ENCODE measurements around the gene SMIM41. TPM values are rescaled to one million over a fixed set of nuclear protein-coding genes. Genes with fewer than 3 reads are reported as not detected.
"Not testable (repeated sequence)": the region's sequence is repeated elsewhere in the genome, so short reads cannot be mapped to it uniquely, and the experiment has no call there.

The SMIM41 gene
- total RNA-seq, 1 donor from 2014 or later, result 0.35 TPM

- DNase-seq, result no peak
- intact Hi-C loops (cut with DNase I), result no loop called here
- no peak for ATAC-seq (ENCODE audit: poor library complexity)
These were observed 17.0 kb downstream of the SMIM41 start for GRCh38 chr12:52096332-52097044.

DNA sequence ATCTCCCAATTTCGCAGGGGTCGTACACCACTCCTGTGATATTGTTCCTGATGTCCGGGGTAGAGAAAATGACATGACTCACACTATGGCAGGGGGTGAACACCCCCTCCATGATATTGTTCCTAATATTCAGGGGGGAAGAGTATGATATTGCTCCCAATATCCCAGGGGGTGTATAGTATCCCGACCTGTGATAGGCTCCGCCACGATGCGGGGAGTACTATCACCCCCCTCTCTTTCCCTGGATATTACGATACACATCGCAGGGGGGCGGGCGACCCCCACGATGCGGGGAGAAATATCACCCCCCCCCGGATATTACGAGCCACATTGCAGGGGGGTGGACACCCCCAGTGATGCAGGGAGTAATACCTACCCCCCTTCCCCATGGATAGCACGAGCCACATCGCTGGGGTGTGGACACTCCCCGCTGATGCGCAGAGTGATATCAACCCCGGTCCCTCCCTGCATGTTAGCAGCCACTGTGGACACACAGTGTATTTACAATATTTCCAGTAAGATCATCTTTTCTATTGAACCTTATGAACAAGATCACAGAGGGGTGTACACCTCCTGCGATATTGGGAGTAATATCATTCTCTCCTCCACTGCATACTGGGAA is 17.7 kb downstream of the SMIM41 start:
- intact Hi-C loops (cut with DNase I), result no loop called here
- ATAC-seq (ENCODE audit: poor library complexity) (no peak), DNase-seq (no peak)

- DNase-seq; intact Hi-C loops (cut with DNase I); ATAC-seq (ENCODE audit: poor library complexity): not testable (repeated sequence)
These were observed 25.1 kb downstream of the SMIM41 start for GRCh38 chr12:52104431-52105089.

- intact Hi-C loops (cut with DNase I); ATAC-seq (ENCODE audit: poor library complexity); DNase-seq: not testable (repeated sequence)
These were observed 37.0 kb downstream of the SMIM41 start for GRCh38 chr12:52116222-52117125.

DNA sequence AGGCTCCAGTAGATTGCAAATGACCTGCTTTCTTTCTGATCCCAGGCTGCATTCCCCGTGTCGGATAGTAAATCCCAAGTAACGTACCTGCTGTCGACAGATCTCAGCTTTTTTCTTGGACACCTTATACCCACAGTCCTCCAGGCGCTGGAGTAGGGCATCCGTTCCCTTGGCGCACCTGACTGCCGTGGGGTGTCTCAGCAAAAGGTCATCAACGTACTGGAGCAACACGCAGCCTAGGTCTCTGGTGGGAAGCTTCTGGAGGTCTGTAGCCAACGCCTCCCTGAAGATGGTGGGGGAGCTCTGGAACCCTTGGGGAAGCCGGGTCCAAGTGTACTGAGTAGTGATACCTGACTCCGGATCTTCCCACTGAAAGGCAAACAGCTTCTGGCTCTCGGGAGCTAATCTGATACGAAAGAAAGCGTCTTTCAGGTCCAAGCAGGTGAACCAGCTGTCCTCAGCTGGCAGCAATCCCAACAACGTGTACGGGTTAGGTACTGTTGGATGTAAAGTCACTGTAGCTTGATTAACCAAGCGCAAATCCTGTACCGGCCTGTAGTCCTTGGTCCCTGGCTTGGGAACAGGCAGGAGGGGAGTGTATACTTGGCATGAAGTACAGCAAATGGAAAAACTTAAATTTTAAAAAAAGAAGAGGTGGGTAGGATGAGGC is 38.4 kb downstream of the SMIM41 start:
- intact Hi-C loops (cut with DNase I); ATAC-seq (ENCODE audit: poor library complexity); DNase-seq: not testable (repeated sequence)

- ATAC-seq (ENCODE audit: poor library complexity), result peak; percentile 51
- intact Hi-C loops (cut with DNase I), result no loop called here
- DNase-seq, result no peak
These were observed 40.1 kb downstream of the SMIM41 start for GRCh38 chr12:52119398-52120254.

DNA sequence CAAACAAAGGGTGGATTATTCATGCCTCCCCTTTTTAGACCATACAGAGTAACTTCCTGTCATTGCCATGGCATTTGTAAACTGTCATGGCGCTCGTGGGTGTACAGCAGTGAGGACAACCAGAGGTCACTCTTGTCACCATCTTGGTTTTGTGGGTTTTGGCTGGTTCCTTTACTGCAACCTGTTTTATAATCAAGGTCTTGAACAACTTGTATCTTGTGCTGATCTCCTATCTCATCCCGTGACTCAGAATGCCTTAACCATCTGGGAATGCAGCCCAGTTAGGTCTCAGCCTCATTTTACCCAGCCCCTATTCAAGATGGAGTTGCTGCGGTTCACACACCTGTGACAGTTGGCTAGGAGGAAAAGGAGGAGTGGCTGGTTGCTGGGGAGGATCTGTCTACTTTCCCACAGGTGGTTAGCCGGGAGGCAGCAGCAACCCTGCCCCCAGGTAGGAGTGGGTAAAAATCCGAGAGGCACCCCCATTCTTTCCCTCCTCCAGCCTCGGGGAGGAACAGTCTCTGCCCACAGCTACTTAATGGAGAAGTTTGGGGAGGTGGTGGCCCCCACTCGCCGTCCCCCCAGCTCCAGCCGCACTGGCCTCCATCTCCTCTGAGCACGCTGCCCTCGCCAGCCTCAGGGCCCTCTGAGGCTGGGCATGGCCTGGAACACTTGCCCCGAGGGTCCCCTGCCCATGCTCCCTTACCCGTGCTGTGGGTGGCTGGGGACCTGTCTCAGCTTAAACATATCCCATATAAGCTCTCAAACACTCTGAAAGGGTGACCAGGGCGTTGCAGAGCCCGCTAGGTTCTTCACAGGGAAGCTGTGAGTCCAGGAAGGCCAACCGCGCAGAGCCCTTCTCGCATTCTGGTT is 41.7 kb downstream of the SMIM41 start:
- ATAC-seq (ENCODE audit: poor library complexity) (no peak), DNase-seq (no peak)
- intact Hi-C loops (cut with DNase I), result no loop called here

DNA sequence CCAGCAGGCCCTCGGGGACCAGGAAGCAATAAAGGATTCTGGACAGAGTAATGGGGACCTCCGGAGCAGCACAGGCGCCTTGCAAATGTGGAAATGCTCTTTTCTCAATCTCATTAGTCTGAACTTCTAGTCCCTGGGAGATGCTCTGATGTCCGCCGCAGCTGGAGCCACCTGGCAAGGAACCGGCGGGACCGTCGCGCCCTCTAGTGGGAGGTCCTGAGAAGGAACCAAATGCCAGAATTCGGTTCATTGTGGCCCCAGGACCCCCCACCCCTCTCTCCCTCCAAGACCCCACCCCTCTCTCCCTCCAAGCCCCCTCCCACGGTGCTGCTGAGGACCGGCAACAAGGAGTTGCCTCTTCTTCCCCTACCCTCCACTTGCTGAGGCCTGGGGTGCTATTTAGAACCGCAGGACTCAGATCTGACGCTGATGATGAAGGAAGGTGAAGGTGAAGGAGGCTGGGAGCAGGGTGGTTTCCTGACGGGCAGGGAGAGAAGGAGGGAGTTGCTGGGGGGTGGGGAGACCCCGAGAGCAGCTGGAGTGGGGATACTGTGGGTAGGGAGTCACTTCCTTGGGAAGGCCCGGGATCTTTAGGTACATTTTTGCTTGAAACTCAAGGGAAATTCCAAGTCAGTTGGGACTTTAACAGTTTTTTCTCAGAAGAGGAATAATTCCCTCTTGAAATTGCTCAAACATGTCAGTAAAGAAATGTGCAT is 42.5 kb downstream of the SMIM41 start:
- intact Hi-C loops (cut with DNase I), result no loop called here
- peak; percentile 51 for ATAC-seq (ENCODE audit: poor library complexity)

GRCh38 chr12:52122540-52122871 is 43.0 kb downstream of the SMIM41 start:
- no peak for DNase-seq
- intact Hi-C loops (cut with DNase I), result no loop called here
- no peak for ATAC-seq (ENCODE audit: poor library complexity)

More for the DNA sequence above, 42.5 kb downstream of the SMIM41 start:
- peak; percentile 76 for DNase-seq

DNA sequence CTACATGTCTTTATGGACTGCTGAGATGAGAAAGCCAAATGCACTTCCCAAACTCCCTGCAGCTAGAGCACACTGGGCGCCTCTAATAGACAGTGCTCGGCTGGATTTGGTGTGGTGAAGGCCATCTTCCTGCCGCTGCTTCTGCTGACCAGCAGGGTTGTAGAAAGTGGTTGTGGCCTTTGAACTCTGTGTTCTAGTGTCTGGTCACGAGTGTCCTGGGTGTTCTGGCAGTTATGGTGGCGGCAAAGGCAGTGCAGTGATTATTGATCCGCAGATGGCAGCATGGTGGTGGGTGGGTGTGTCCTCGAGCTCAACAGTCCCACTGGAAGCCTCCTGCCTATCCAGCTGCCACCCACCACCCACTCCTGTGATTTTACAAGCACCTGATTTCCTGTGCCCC is 43.4 kb downstream of the SMIM41 start:
- intact Hi-C loops (cut with DNase I), result no loop called here
- ATAC-seq (ENCODE audit: poor library complexity) (no peak), DNase-seq (no peak)

DNA sequence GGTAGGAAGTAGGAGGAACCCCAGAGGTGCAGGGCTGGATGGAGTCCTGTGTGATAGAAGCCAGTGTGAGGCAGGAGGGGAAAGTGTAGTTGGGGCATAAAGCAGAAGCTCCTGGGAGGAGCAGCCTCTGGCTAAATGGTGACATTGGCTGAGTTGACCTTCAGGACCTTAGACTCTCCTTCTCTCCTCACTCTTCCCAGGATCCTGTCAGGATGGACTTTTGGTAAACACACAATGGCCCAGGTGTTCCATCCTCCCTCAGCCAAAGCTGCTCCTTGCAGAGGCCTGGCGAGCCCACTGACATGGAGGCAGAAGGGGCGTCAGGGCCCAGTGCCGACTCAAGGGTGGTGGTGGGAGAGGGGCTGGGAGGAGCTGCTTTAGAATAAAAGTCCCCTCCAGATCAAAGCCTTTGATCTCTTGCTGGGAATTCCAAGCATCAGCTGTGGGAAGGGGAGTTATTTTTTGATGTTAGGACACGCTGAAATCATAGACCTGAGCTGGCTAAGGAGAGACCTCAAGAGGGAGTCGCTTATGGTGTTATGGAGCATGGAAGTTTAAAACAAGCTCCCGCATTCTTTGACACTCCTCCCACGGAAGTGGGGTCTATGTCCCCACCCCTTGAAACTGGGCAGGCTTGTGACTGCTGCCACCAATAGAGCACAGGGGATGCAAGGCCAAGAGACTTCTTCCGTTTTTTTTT is 44.1 kb downstream of the SMIM41 start:
- intact Hi-C loops (cut with DNase I), result no loop called here
- ATAC-seq (ENCODE audit: poor library complexity) (no peak), DNase-seq (no peak)

GRCh38 chr12:52125476-52125900 is 46.0 kb downstream of the SMIM41 start:
- DNase-seq (no peak), ATAC-seq (ENCODE audit: poor library complexity) (no peak)
- intact Hi-C loops (cut with DNase I), result no loop called here

DNA sequence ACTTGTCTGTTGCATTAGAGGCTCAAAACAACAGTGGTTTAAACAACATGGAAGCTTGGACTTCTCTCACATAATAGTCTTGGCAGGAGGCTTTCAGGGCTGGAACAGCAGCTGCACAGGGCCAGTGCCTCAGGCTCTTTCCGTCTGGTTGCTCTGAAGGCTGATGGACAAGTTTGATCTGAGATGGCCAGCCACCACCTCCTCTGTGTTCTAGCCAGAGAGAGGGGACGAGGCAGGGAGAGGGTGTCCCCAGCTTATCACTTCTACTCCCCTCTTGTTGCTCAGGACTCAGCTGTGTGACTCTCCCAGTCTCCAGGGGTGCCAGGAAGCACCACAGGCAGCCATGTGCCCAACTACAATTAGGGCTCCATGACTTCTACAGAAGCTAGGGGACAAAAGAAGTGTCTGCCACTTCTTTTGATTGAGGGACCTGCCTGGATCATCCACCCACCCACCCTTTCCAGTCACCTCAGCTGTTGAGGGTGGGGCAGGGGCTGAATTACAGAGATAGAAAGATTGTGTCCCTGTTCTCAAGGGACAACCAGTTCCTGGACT is 46.6 kb downstream of the SMIM41 start:
- no peak for DNase-seq
- intact Hi-C loops (cut with DNase I), result no loop called here

DNA sequence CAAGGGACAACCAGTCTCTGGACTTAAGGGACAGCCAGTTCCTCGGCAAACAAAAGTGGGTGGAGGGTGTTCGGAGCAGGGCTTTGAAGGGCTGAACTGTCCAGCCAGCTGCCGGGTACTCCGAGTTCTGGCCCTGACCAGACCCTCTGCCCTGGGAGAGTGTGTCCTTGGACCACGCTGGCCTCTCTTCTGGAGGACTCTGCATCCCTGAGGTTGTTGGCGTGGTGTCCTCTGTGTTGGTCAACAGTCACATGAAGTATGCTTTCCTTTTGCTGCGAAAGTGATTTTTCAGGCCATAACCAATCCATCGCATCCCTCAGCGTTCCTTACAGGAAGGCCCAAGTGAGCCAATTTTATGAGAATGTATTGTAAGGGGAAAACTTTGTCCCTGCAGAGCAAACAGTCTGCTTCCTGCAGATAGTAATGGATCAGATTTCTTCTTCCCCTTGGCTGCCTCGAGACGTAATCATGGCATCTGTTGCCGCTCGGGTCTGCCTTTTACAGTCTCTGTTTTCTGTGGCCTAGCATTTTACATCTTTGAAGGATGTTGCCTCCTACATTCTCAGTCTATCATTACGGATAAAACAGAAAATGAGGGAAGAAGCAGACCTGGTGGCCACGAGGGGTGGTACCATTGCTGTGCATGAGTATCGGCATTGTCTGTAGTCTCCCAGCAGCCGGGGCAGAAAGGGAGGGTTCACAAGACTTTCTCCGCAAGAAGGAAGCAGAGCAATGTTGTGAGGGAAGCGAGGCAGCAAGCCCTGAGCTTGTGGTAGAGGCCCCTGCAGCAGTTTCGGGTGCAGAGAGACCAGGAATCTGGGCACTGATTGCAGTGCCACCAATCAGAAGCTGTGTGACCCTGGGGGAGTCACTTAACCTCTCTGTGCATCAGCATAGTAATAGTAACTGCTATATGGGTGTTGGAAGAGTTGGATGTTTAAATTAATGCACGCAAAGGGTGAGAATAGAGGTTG is 47.4 kb downstream of the SMIM41 start:
- peak; percentile 63 for DNase-seq
- ATAC-seq (ENCODE audit: poor library complexity), result peak; percentile 63
- intact Hi-C loops (cut with DNase I), result no loop called here

More for the DNA sequence above, 46.6 kb downstream of the SMIM41 start:
- ATAC-seq (ENCODE audit: poor library complexity), result no peak

Data from Right ventricle myocardium superior (tissue), 1 donor.